Tibial nerve (tissue), 4 donors: Measurements from ENCODE around the gene BAIAP2L2. TPM values are rescaled to one million over a fixed set of nuclear protein-coding genes. Genes with fewer than 3 reads are reported as not detected.
A peak's percentile ranks its signal among the peaks of the same experiment; 100 is the strongest.

Source experiments
- DNase-seq, 2 donors: peaks; one replicate each; pipeline ENCODE4 v3.0.0-alpha.2; 2019; ENCODE audit warnings: low spot score in 2 of 2
- H3K27ac ChIP-seq, 4 donors: fragments of 200-600 bp; sonication (generic) in 3 of 4; one replicate each; pipeline ENCODE4 v1.5.1; 2017 to 2019; ENCODE audit warnings: mild to moderate bottlenecking in 1 of 4
- H3K27me3 ChIP-seq, 2 donors: fragments of 200-600 bp; sonication (generic) in 1 of 2; one replicate each; pipeline versions ENCODE4 v1.5.1 to v1.6.0; 2017 to 2019
- H3K36me3 ChIP-seq, 3 donors: fragments of 200-600 bp; sonication (generic); one replicate each; pipeline ENCODE4 v1.5.1; 2018 to 2019
- H3K4me1 ChIP-seq, 4 donors: fragments of 200-600 bp; sonication (generic) in 3 of 4; one replicate each; pipeline ENCODE4 v1.5.1; 2017 to 2019
- H3K4me3 ChIP-seq, 4 donors: fragments of 200-600 bp; sonication (generic) in 3 of 4; one replicate each; pipeline ENCODE4 v1.5.1; 2017 to 2019; ENCODE audit warnings: mild to moderate bottlenecking in 1 of 4, moderate library complexity in 1 of 4
- H3K9me3 ChIP-seq, 4 donors: fragments of 200-600 bp; sonication (generic) in 3 of 4; one replicate each; pipeline ENCODE4 v1.5.1; 2017 to 2019
- EP300 ChIP-seq, 2 donors: sonication (generic); formaldehyde crosslinking; IDR thresholded peaks; one replicate each; pipeline ENCODE4 v1.6.1; 2017; ENCODE audit warnings: antibody characterized with exemption in 2 of 2, mild to moderate bottlenecking in 1 of 2
- POLR2A ChIP-seq, 2 donors: fragments of 450-650 bp; IDR thresholded peaks; one replicate each; pipeline ENCODE4 v1.6.1; 2017; ENCODE audit warnings: antibody characterized with exemption in 2 of 2, mild to moderate bottlenecking in 2 of 2, moderate library complexity in 2 of 2
- WGBS, 2 donors: methylation state at CpG; one replicate each; pipeline ENCODE4 v1.1.5; 2018; 5-methylcytosine and 5-hydroxymethylcytosine counted together
- total RNA-seq, 4 donors: library from RNA; depleted of rRNA; stranded (reverse); fragments of >200 nt; gene quantifications; one replicate each; pipeline ENCODE4 v1.1.0, GENCODE V29; 2016
- TF ChIP-seq, protein P1 (sequence below), 5 experiments: fragments of 200-600 bp in 3 of 5; fragments of 450-650 bp in 2 of 5; sonication (generic) in 3 of 5; IDR thresholded peaks; one replicate each; pipeline ENCODE4 v1.5.1; 2016 to 2019; ENCODE audit warnings: antibody characterized with exemption in 5 of 5, mild to moderate bottlenecking in 3 of 5, moderate library complexity in 2 of 5

BAIAP2L2 gene
- total RNA-seq, 4 donors from 2014 or later, result 1.3 to 2.7 (median 2.1) TPM; not detected in 1

DNA sequence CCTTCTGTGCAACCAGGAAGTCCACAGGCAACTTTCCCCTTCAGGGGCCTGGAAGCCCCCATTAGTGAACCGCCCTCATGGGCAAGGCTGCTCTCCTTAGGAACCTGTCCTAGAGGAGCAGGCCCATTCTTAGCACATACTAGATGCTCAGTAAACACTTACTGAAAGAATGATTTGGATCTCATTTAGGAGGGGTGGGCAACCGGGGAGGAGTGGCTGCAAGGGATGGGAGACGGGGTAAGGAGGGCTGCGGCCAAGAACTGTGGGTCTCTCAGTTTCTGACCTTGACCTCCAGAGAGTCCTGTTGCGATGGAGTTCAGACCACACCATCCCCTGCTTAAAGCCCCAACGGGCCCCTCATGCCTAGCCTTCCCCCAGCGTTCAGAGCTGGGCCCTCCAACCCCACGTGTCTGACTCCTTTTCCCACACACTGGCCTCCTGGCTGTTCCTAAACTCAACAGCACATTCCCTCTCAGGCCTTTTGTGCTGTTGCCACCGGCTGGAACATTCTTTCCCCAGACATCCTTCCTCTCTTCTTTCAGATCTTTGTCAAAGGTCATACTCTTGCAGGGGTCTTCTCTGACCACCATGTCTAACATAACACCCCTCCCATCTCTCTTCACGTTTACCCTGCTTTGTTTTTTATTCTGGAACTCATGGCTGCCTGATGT, 74.0 kb downstream of the BAIAP2L2 start:
- H3K9me3 ChIP-seq, result no peaks in the 10 kb centered on the region
- H3K27ac ChIP-seq, result peak overlapping the region; percentile 79 to 96 (median 86)
- peaks cover 0 to 98% (median 50%) of the 10 kb centered on the region in 4 donors for H3K4me1 ChIP-seq
- no peaks in the 10 kb centered on the region for H3K27me3 ChIP-seq
- no peaks in the 10 kb centered on the region for H3K36me3 ChIP-seq
- 32 to 52% methylated on average over 10 of the region's 10 CpGs for WGBS, 2 donors
- TF ChIP-seq POLR2A (IDR thresholded peaks at IDR 0.05), result no peak
- peak in 1 of 2 donors; percentile 51 for TF ChIP-seq EP300 (IDR thresholded peaks at IDR 0.05)
- TF ChIP-seq, protein P1, sequence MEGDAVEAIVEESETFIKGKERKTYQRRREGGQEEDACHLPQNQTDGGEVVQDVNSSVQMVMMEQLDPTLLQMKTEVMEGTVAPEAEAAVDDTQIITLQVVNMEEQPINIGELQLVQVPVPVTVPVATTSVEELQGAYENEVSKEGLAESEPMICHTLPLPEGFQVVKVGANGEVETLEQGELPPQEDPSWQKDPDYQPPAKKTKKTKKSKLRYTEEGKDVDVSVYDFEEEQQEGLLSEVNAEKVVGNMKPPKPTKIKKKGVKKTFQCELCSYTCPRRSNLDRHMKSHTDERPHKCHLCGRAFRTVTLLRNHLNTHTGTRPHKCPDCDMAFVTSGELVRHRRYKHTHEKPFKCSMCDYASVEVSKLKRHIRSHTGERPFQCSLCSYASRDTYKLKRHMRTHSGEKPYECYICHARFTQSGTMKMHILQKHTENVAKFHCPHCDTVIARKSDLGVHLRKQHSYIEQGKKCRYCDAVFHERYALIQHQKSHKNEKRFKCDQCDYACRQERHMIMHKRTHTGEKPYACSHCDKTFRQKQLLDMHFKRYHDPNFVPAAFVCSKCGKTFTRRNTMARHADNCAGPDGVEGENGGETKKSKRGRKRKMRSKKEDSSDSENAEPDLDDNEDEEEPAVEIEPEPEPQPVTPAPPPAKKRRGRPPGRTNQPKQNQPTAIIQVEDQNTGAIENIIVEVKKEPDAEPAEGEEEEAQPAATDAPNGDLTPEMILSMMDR (IDR thresholded peaks at IDR 0.05), result no peak
- no peak overlapping the region for H3K4me3 ChIP-seq
- no peak for DNase-seq

DNA sequence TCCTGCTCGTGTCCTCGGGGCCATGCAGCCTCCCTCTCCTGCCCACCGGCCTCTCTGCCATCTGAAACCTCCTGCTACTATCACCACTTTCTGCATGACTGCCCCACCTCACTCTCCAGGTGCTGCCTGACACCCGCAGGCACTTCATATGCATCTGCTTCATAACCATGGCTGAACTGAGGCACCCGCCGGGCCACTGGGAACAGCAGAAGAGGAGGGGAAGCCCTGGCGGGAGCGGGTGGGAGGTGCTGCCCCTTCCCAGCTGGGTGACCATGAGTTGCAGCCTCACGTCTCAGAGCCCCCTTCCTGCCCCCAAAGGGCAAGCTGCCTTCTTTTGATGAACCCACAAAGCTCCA, 75.0 kb downstream of the BAIAP2L2 start:
- Histone ChIP-seq H3K27ac (peak overlapping the region; percentile 79 to 96 (median 86)), H3K36me3 (no peaks in the 10 kb centered on the region), H3K4me3 (no peak overlapping the region), H3K27me3 (no peaks in the 10 kb centered on the region), H3K9me3 (no peaks in the 10 kb centered on the region), H3K4me1 (peaks cover 0 to 98% (median 56%) of the 10 kb centered on the region in 4 donors)
- 54 to 60% methylated on average over 9 of the region's 9 CpGs for WGBS, 2 donors
- TF ChIP-seq POLR2A (IDR thresholded peaks at IDR 0.05), result no peak
- TF ChIP-seq EP300 (IDR thresholded peaks at IDR 0.05), result no peak
- TF ChIP-seq, protein P1 (IDR thresholded peaks at IDR 0.05), result no peak
- no peak for DNase-seq

Other genes starting within 250 kb of the BAIAP2L2 start
- 10 to 100 TPM; 10.7 to 34.5 (median 20.4) TPM for gene MICALL1, start 204.4 kb downstream of the BAIAP2L2 start, total RNA-seq
- under 1 TPM in 1 of 4 donors, not detected in 3; 0.21 TPM for gene C22orf23, start 157.1 kb downstream of the BAIAP2L2 start, total RNA-seq
- gene POLR2F, start 157.0 kb downstream of the BAIAP2L2 start, total RNA-seq, result 100 to 1,000 TPM in 3 of 4 donors, 10 to 100 TPM in 1; 54.7 to 181 (median 120) TPM
- 10 to 100 TPM; 59.9 to 94.0 (median 84.2) TPM for gene SOX10, start 126.1 kb downstream of the BAIAP2L2 start, total RNA-seq
- 10 to 100 TPM; 32.1 to 49.8 (median 44.2) TPM for gene PICK1, start 53.3 kb downstream of the BAIAP2L2 start, total RNA-seq
- gene SLC16A8, start 26.5 kb downstream of the BAIAP2L2 start, total RNA-seq, result 1 to 10 TPM in 3 of 4 donors, under 1 TPM in 1; 0.98 to 1.8 (median 1.4) TPM
- 10 to 100 TPM; 48.5 to 60.3 (median 55.1) TPM for gene PLA2G6, start 71.1 kb upstream of the BAIAP2L2 start, total RNA-seq
- gene MAFF, start 91.3 kb upstream of the BAIAP2L2 start, total RNA-seq, result 100 to 1,000 TPM in 2 of 4 donors, 10 to 100 TPM in 2; 68.1 to 110 (median 96.8) TPM
- gene TMEM184B, start 162.3 kb upstream of the BAIAP2L2 start, total RNA-seq, result 100 to 1,000 TPM in 1 of 4 donors, 10 to 100 TPM in 3; 61.1 to 138 (median 72.0) TPM
- gene CSNK1E, start 206.7 kb upstream of the BAIAP2L2 start, total RNA-seq, result 100 to 1,000 TPM; 122 to 235 (median 164) TPM